Kidney (tissue), 14 donors: ENCODE data around the gene PFN4. TPM values are rescaled to one million over a fixed set of nuclear protein-coding genes. Genes with fewer than 3 reads are reported as not detected.

Source experiments
- DNase-seq, 5 donors: peaks; one replicate each; pipeline ENCODE4 v3.0.0-alpha.2; 2013 to 2020
- FAIRE-seq: peaks from 2 replicates; lab custom pipeline; 2012; peaks lifted over from hg19 to GRCh38; lab: Jason Lieb, UNC
- H3K27ac ChIP-seq, 2 donors: one replicate each; pipeline ENCODE4 v1.7.0; 2013; ENCODE audit warnings: low read depth in 2 of 2, low read length in 2 of 2, inconsistent platforms in 1 of 2
- H3K27me3 ChIP-seq: one replicate; pipeline ENCODE4 v1.7.1; 2013; ENCODE audit warnings: low read length, inconsistent platforms; ENCODE audit not compliant: control insufficient read depth, insufficient read depth
- H3K36me3 ChIP-seq, 3 donors: one replicate each; pipeline versions ENCODE4 v1.7.0 to v1.7.1; 2013; ENCODE audit warnings: low read length in 3 of 3, control low read depth in 1 of 3, inconsistent platforms in 1 of 3; ENCODE audit not compliant: insufficient read depth in 3 of 3, control insufficient read depth in 2 of 3
- H3K4me1 ChIP-seq, 3 donors: one replicate each; pipeline versions ENCODE4 v1.7.0 to v1.7.1; 2013; ENCODE audit warnings: low read length in 3 of 3, inconsistent platforms in 1 of 3, low read depth in 1 of 3; ENCODE audit not compliant: control insufficient read depth in 2 of 3, insufficient read depth in 2 of 3
- H3K4me3 ChIP-seq, 3 donors: one replicate each; pipeline versions ENCODE4 v1.7.0 to v1.8.1; 2013; ENCODE audit warnings: low read length in 3 of 3, control low read depth in 1 of 3, inconsistent platforms in 1 of 3
- H3K9ac ChIP-seq, 3 donors: one replicate each; pipeline versions ENCODE4 v1.7.0 to v1.7.1; 2013; ENCODE audit warnings: low read length in 3 of 3, control low read depth in 1 of 3, inconsistent platforms in 1 of 3
- H3K9me3 ChIP-seq, 3 donors: one replicate each; pipeline versions ENCODE4 v1.7.0 to v1.7.1; 2013; ENCODE audit warnings: low read length in 3 of 3, control low read depth in 1 of 3, inconsistent platforms in 1 of 3; ENCODE audit not compliant: control insufficient read depth in 2 of 3, insufficient read depth in 1 of 3
- CTCF ChIP-seq: IDR thresholded peaks from 3 replicates; pipeline ENCODE4 v1.5.1; 2012; ENCODE audit warnings: mild to moderate bottlenecking, moderate library complexity, borderline replicate concordance; ENCODE audit not compliant: insufficient read depth; ENCODE audit errors: extremely low read depth
- intact Hi-C: fragments of 100-400 bp; cut with DNase I; formaldehyde crosslinking; loops from one replicate; pipeline ENCODE4 v1.11.1; 2022
- polyA plus RNA-seq: library from polyadenylated mRNA; stranded (reverse); fragments of 350-450 nt; fragmentation: Illumina TruSeq; extraction: RNeasy Lipid Tissue Mini Kit (QIAGEN cat#74804); gene quantifications from one replicate; pipeline ENCODE4 v1.2.3, GENCODE V29; 2014; ENCODE audit warnings: low read depth, low replicate concordance; ENCODE audit not compliant: insufficient read depth
- total RNA-seq: library from RNA; stranded (reverse); fragmentation: NEBNext Ultra II Directional; extraction: Animal tissue kit (Norgen Biotek cat#: 25700); gene quantifications from one replicate; pipeline ENCODE4 v1.2.1, GENCODE V29; 2021
- donor health status: control.
- donor health status: control.
- donor health status: control.
- donor health status: control.
- donor health status: control.
- donor health status: DM: yes; HTN: yes; CAD: no.
- donor health status: Normal renal cell carcinoma (clear cell type).

Gene PFN4
- total and polyA plus RNA-seq, 2 donors from 2014 or later: 0.79 to 2.1 TPM

- TF ChIP-seq CTCF: no peak
- intact Hi-C loops: no loop called here
- H3K27ac ChIP-seq: peak overlapping the region; percentile 87 to 97
- H3K9ac ChIP-seq: peak overlapping the region; percentile 11 to 87 (median 77)
- FAIRE-seq (no peak), DNase-seq (peak in 1 of 5 donors; percentile 53)
- no peaks in the 10 kb centered on the region for H3K9me3 ChIP-seq
- peaks cover 0 to 5% (median 0%) of the 10 kb centered on the region in 3 donors for H3K4me1 ChIP-seq
- no peaks in the 10 kb centered on the region for H3K27me3 ChIP-seq
- peak overlapping the region; percentile 67 to 99 (median 94) for H3K4me3 ChIP-seq
- peaks cover 8 to 18% (median 9%) of the 10 kb centered on the region in 3 donors for H3K36me3 ChIP-seq
Observed at GRCh38 chr2:24076849-24077534, 46.1 kb downstream of the PFN4 start.

GRCh38 chr2:24075915-24076848 is 47.0 kb downstream of the PFN4 start, which contains the start of gene SF3B6:
Gene SF3B6 (minus strand): TSS chr2:24076326. CDS start chr2:24076229, 97 bp downstream.
- peaks cover 5 to 18% (median 7%) of the 10 kb centered on the region in 3 donors for H3K36me3 ChIP-seq
- FAIRE-seq (peak; percentile 73), DNase-seq (peak; percentile 99 to 100 (median 100))
- H3K9ac ChIP-seq: peak within 1 kb of the TSS; percentile 77 to 92 (median 87)
- H3K27me3 ChIP-seq: no peaks in the 10 kb centered on the region
- peak within 1 kb of the TSS; percentile 94 to 100 (median 99) for H3K4me3 ChIP-seq
- H3K4me1 ChIP-seq: peaks cover 0 to 5% (median 0%) of the 10 kb centered on the region in 3 donors
- no peaks in the 10 kb centered on the region for H3K9me3 ChIP-seq
- intact Hi-C loops: no loop called here
- no peak for TF ChIP-seq CTCF
- peak within 1 kb of the TSS; percentile 87 to 97 for H3K27ac ChIP-seq

- TF ChIP-seq CTCF: no peak
- no peaks in the 10 kb centered on the region for H3K27me3 ChIP-seq
- no peaks in the 10 kb centered on the region for H3K9me3 ChIP-seq
- peak overlapping the region; percentile 94 to 100 (median 99) for H3K4me3 ChIP-seq
- no peak overlapping the region for H3K27ac ChIP-seq
- DNase-seq: peak in 1 of 5 donors; percentile 2
- peaks cover 5 to 22% (median 10%) of the 10 kb centered on the region in 3 donors for H3K36me3 ChIP-seq
- peaks cover 0 to 5% (median 0%) of the 10 kb centered on the region in 3 donors for H3K4me1 ChIP-seq
- peak overlapping the region in 2 of 3 donors; percentile 82 to 92 for H3K9ac ChIP-seq
- intact Hi-C loops: no loop called here
- FAIRE-seq: no peak
Observed at GRCh38 chr2:24075259-24075658, 47.9 kb downstream of the PFN4 start.
